Measurements from ENCODE around the gene M1AP.

M1AP gene

DNA sequence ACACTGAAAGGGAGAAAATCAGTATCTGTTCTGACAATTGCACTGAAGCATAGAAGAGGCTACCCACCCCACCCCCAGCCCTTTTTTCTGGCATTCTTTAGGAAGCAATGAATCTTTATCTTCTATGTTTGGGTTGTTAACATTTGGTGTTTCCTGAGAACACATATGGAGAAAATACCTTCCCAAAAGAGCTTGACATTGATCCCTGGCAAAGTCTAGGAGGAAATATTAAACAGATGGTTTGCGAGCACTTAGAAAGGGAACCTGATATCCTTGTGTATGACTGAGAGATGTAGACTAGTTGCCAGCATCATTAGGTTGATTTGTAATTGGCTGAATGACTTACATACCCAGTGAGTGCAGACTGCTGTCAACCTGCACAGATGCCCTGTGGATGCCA is 50.7 kb downstream of the M1AP start:
- TF ChIP-seq, protein P1, sequence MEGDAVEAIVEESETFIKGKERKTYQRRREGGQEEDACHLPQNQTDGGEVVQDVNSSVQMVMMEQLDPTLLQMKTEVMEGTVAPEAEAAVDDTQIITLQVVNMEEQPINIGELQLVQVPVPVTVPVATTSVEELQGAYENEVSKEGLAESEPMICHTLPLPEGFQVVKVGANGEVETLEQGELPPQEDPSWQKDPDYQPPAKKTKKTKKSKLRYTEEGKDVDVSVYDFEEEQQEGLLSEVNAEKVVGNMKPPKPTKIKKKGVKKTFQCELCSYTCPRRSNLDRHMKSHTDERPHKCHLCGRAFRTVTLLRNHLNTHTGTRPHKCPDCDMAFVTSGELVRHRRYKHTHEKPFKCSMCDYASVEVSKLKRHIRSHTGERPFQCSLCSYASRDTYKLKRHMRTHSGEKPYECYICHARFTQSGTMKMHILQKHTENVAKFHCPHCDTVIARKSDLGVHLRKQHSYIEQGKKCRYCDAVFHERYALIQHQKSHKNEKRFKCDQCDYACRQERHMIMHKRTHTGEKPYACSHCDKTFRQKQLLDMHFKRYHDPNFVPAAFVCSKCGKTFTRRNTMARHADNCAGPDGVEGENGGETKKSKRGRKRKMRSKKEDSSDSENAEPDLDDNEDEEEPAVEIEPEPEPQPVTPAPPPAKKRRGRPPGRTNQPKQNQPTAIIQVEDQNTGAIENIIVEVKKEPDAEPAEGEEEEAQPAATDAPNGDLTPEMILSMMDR (IDR thresholded peaks at IDR 0.05; ENCODE audit: insufficient read depth, missing control alignments): no peak
- no peak for DNase-seq (ENCODE audit: insufficient read length, low spot score)
- no peak for FAIRE-seq

DNA sequence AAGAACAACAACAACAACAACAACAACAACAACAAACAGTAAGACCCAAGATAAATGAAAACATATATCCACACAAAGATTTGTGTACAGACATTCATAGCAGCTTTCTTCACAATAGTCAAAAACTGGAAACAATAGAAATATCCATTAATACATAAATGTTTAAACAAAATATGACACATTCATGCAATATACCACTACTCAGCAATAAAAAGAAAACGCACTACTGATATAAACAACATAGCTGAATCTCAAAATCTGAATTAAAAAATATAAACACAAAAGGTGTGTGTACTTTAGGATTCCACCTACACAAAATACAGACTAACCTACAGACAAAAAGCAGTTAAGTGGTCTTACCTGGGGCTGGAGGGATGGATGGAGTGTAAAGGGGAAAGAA is 51.5 kb downstream of the M1AP start:
- TF ChIP-seq, protein P1 (IDR thresholded peaks at IDR 0.05; ENCODE audit: insufficient read depth, missing control alignments): no peak
- FAIRE-seq: no peak
- no peak for DNase-seq (ENCODE audit: insufficient read length, low spot score)

DNA sequence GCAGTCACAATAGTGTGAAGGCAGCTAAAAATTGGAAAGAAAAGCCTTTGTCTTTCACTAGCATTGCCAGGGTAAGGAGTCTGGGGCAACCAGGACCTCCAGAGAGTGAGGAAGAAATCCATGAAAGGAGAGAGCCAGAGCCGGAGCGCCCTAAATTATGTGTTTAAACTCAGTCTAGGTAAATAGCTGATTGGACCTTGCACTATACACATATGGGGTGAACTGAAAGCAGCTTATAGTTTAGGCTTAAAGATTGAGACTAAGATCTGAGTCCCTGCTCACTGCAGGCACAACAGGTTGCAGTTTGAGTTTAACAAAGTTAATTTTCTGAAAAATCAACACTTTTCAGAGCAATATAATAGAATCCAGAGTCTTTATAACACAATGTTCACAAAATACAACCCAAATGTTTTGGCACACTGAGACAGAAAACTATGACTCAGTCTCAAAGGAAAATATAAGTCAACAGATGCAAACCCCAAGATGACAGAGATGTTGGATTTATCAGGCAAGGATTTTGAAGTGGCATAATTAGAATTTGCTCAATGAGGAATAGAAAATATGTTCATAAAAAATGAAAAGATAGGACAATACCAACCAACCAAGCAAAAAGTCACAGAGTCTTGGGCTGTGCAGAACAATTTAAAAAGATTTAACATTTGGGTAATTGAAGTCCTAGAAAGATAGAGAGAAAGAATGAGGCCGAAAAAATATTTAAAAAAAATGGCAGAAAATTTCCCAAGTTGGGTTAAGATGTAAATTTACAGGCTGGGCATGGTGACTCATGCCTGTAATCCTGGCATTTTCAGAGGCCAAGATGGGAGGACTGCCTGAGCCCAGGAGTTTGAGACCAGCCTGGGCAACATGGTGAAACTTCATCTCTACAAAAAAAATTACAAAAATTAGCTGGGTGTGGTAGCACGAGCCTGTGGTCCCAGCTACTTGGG is 54.0 kb downstream of the M1AP start:
- DNase-seq (ENCODE audit: insufficient read length, low spot score) (no peak), FAIRE-seq (no peak)
- TF ChIP-seq, protein P1 (IDR thresholded peaks at IDR 0.05; ENCODE audit: insufficient read depth, missing control alignments): no peak

DNA sequence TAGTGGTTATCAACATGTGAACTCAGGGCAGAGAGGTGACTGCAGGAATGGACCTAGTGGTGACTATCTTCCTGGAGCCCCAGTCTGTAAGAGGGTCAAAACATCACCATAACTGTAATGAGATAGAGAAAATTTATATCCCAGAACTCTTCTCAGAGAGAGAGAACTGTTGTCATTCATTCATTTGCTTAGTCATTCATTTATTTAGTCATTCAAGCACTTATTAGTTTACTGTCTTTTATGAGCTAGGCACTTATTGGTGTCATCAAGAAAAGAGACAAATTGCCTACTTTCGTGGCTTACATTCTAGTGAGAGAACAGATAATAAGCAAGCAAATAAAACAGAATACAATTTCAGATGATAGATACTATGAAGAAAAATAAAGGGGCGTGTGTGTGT is 59.5 kb downstream of the M1AP start:
- TF ChIP-seq, protein P1 (IDR thresholded peaks at IDR 0.05; ENCODE audit: insufficient read depth, missing control alignments): no peak
- no peak for DNase-seq (ENCODE audit: insufficient read length, low spot score)
- no peak for FAIRE-seq

DNA sequence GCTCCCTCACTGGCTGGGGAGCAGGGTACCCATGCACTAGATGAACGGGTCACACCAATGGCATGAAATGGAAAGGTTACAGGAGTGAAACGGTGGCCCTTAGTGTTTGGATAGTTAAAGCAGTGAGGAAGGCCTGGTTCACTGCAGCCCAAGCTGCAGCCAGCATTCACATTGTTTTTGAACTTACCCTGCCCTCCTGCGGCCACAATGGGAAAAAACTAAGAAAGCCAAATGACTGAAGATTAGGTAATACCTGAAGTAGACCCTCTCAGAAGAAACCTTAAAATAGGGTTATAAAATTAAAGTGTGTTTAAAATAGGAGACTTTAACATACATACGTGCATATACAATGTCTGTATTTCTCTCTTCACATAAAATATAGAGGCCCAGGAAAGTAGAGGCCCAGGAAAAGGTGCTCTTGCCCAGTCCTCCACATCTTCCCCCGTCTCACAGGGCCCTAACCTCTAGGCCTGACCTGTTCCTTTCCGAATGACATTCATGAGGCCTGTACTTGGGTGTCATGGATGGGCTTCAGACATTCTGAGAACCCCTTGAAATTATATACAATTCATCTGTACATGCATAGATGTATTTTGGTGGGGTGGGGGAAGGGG is 60.4 kb downstream of the M1AP start:
- FAIRE-seq (peak; percentile 41), DNase-seq (ENCODE audit: insufficient read length, low spot score) (no peak)
- TF ChIP-seq, protein P1 (IDR thresholded peaks at IDR 0.05; ENCODE audit: insufficient read depth, missing control alignments): peak; percentile 87

DNA sequence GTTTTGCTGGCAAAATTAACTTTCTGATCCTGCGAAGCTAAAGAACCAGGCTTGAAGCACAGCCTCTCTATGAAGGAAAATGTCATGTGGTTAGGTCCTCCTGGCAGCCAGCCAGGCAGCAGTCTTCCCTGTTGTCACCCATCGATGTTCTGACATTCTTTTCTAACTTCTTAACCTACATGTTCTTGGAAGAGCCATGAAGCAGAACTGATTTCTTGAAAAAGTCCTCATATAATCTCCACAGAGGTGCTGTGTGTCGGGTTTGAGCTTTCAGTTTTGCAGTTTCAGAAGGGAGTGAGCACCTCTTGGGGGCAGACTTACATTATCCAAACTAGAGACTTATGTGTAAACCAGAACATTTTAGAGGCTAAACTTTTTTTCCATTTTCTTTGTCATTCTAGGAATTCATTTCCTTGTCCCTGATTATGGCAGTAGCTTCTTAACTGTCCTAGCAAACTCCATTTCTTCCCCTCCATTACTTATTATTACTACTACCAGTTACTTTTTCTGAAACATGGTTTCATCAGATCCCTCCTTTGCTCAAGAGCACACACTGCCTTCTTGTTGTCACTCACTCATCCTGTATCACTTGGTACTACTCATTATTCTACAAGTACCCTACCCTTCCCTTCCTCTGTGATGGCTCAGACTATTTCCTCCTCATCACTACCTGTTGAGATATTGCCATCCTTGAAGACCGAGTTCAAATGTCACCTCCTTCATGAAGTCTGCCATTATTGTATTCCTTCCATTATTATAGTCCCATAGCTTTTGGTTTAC is 62.5 kb downstream of the M1AP start:
- FAIRE-seq: no peak
- TF ChIP-seq, protein P1 (IDR thresholded peaks at IDR 0.05; ENCODE audit: insufficient read depth, missing control alignments): no peak
- no peak for DNase-seq (ENCODE audit: insufficient read length, low spot score)

Measured in D721Med (cell line).